ENCODE data around the gene NACC2. TPM values are rescaled to one million over a fixed set of nuclear protein-coding genes. Genes with fewer than 3 reads are reported as not detected.

NACC2 gene
- total and polyA plus RNA-seq, 10 of the 15 experiments (the other 5 are each of a cell fraction or from before 2014, with no cell fraction given): 0.66 to 14.7 (median 3.5) TPM

GRCh38 chr9:136061405-136061804, 33.7 kb downstream of the NACC2 start (continued):
- TF ChIP-seq, protein P1, sequence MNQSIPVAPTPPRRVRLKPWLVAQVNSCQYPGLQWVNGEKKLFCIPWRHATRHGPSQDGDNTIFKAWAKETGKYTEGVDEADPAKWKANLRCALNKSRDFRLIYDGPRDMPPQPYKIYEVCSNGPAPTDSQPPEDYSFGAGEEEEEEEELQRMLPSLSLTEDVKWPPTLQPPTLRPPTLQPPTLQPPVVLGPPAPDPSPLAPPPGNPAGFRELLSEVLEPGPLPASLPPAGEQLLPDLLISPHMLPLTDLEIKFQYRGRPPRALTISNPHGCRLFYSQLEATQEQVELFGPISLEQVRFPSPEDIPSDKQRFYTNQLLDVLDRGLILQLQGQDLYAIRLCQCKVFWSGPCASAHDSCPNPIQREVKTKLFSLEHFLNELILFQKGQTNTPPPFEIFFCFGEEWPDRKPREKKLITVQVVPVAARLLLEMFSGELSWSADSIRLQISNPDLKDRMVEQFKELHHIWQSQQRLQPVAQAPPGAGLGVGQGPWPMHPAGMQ (IDR thresholded peaks at IDR 0.05; ENCODE audit: borderline replicate concordance): no peak

- SMC1A ChIA-PET (ENCODE audit: uncharacterized antibody, unreplicated experiment): no interaction called here
- BruUV-seq (replicated peaks): no TSS peak
- ATAC-seq (no peak), FAIRE-seq (no peak), DNase-seq (ENCODE audit: low read depth, low spot score) (no peak)
- no peaks in the 10 kb centered on the region for H3K9me3 ChIP-seq (replicated peaks; ENCODE audit: control insufficient read depth, insufficient read depth, low read length)
- no peaks in the 10 kb centered on the region for H3K36me3 ChIP-seq (ENCODE audit: control insufficient read depth in 2 of 2, insufficient read depth in 2 of 2, low read length in 1 of 2)
- in situ Hi-C loops (cut with MboI) (no loop called here), intact Hi-C loops (cut with micrococcal nuclease; ENCODE audit: unreplicated experiment) (no loop called here)
- no peaks in the 10 kb centered on the region for H3K27me3 ChIP-seq (replicated peaks in 1 of 2; ENCODE audit: control insufficient read depth in 2 of 2, insufficient read depth in 2 of 2, low read length in 1 of 2)
- H3K9ac ChIP-seq (ENCODE audit: control insufficient read depth, insufficient read depth, low read length): no peak overlapping the region
- H3K4me2 ChIP-seq (ENCODE audit: control insufficient read depth, insufficient read depth): no peak overlapping the region
- H3K4me3 ChIP-seq: no peak overlapping the region
- CTCF ChIA-PET: no interaction called here
- no peaks in the 10 kb centered on the region for H3K4me1 ChIP-seq (ENCODE audit: control insufficient read depth, insufficient read depth, low read length)
- no peaks in the 10 kb centered on the region for H3K79me2 ChIP-seq (ENCODE audit: control insufficient read depth, insufficient read depth, low read length)
- H4K20me1 ChIP-seq (ENCODE audit: control insufficient read depth, insufficient read depth): no peaks in the 10 kb centered on the region
- POLR2A ChIA-PET: no interaction called here
- RAD21 ChIA-PET (ENCODE audit: unreplicated experiment): no interaction called here
- 71% methylated on average over 13 of the region's 19 CpGs for WGBS (ENCODE audit: insufficient coverage, insufficient replicate concordance, low lambda C conversion rate, missing lambda C conversion rate)
- H3K27ac ChIP-seq (ENCODE audit: control insufficient read depth, insufficient read depth): no peak overlapping the region
- H2AFZ ChIP-seq (ENCODE audit: control insufficient read depth, low read depth, low read length): no peak overlapping the region
- TF ChIP-seq RB1 (IDR thresholded peaks at IDR 0.05; ENCODE audit: borderline replicate concordance) (no peak), TARDBP (IDR thresholded peaks at IDR 0.05; ENCODE audit: borderline replicate concordance) (no peak), NFYB (IDR thresholded peaks at IDR 0.05; ENCODE audit: insufficient read depth, low read depth, low read length) (no peak), SMC3 (IDR thresholded peaks at IDR 0.05; ENCODE audit: borderline replicate concordance, low read length) (no peak), NR2F1 (conservative IDR thresholded peaks at IDR 0.05) (no peak), NRF1 (conservative IDR thresholded peaks at IDR 0.05; ENCODE audit: low read depth, low read length) (no peak), GABPA (IDR thresholded peaks at IDR 0.05; ENCODE audit: low read depth) (no peak), CBX5 (IDR thresholded peaks at IDR 0.05; ENCODE audit: low read depth) (no peak), POLR2A (IDR thresholded peaks at IDR 0.05; ENCODE audit: low read depth, low read length) (no peak), MTA2 (IDR thresholded peaks at IDR 0.05; ENCODE audit: low read depth) (no peak), SUPT20H (IDR thresholded peaks at IDR 0.05; ENCODE audit: borderline replicate concordance, control insufficient read depth, low read depth, low read length) (no peak), PML (IDR thresholded peaks at IDR 0.05; ENCODE audit: low read length) (no peak), MYB (IDR thresholded peaks at IDR 0.05; ENCODE audit: borderline replicate concordance, low read depth, low read length) (no peak), TCF3 (IDR thresholded peaks at IDR 0.05; ENCODE audit: borderline replicate concordance, insufficient read depth, low read depth, low read length) (no peak)
- TF ChIP-seq, protein P2, sequence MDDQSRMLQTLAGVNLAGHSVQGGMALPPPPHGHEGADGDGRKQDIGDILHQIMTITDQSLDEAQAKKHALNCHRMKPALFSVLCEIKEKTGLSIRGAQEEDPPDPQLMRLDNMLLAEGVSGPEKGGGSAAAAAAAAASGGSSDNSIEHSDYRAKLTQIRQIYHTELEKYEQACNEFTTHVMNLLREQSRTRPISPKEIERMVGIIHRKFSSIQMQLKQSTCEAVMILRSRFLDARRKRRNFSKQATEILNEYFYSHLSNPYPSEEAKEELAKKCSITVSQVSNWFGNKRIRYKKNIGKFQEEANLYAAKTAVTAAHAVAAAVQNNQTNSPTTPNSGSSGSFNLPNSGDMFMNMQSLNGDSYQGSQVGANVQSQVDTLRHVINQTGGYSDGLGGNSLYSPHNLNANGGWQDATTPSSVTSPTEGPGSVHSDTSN (IDR thresholded peaks at IDR 0.05; ENCODE audit: insufficient replicate concordance, low read depth, low read length): no peak
- TF ChIP-seq, protein P3, sequence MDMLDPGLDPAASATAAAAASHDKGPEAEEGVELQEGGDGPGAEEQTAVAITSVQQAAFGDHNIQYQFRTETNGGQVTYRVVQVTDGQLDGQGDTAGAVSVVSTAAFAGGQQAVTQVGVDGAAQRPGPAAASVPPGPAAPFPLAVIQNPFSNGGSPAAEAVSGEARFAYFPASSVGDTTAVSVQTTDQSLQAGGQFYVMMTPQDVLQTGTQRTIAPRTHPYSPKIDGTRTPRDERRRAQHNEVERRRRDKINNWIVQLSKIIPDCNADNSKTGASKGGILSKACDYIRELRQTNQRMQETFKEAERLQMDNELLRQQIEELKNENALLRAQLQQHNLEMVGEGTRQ (IDR thresholded peaks at IDR 0.05; ENCODE audit: borderline replicate concordance, low read depth, low read length): no peak
- TF ChIP-seq, protein P4, sequence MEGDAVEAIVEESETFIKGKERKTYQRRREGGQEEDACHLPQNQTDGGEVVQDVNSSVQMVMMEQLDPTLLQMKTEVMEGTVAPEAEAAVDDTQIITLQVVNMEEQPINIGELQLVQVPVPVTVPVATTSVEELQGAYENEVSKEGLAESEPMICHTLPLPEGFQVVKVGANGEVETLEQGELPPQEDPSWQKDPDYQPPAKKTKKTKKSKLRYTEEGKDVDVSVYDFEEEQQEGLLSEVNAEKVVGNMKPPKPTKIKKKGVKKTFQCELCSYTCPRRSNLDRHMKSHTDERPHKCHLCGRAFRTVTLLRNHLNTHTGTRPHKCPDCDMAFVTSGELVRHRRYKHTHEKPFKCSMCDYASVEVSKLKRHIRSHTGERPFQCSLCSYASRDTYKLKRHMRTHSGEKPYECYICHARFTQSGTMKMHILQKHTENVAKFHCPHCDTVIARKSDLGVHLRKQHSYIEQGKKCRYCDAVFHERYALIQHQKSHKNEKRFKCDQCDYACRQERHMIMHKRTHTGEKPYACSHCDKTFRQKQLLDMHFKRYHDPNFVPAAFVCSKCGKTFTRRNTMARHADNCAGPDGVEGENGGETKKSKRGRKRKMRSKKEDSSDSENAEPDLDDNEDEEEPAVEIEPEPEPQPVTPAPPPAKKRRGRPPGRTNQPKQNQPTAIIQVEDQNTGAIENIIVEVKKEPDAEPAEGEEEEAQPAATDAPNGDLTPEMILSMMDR (IDR thresholded peaks at IDR 0.05 in 2 of 3, conservative IDR thresholded peaks at IDR 0.05 in 1 of 3; ENCODE audit: control insufficient read depth in 2 of 3, extremely low read depth in 1 of 3, insufficient read depth in 1 of 3, low read depth in 3 of 3, low read length in 3 of 3): no peak
These were observed 34.3 kb downstream of the NACC2 start for GRCh38 chr9:136060671-136061371.

Measured in GM12878 (cell line).